C4-2B (cell line): ENCODE data around the gene FDX1.

Experiments
- ZFX ChIP-seq: fragments of 450-650 bp; IDR thresholded peaks from 2 replicates; pipeline ENCODE4 v1.6.1; 2017
- TF ChIP-seq, protein P1 (sequence below): fragments of 450-650 bp; conservative IDR thresholded peaks from 2 replicates; pipeline ENCODE4 v1.5.1; 2017; ENCODE audit warnings: mild to moderate bottlenecking

DNA sequence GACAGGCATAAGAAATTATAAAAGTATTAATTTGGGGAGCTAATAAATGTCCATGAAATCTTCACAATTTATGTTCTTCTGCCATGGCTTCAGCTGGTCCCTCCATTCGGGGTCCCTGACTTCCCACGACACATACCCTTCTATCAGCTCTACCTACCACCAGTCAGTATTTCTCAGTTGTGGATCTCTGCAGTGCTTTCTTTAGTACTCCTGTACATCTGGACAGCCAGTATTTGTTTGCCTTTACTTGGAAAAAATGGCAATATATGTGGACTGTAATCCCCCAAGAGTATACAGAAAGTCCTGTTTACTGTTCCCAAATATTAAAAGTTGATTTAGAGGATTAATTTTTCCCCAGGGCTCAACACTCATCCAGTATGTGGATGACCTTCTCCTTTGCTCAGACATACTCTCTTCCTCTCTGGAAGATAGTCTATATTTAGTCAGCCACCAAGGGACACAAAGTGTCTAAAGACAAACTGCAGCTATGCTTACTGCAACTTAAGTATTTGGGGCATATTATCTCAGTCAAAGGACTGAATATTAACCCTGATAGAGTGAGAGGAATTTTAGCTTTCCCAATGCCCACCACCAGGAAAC is 7.3 kb upstream of the FDX1 start:
- TF ChIP-seq, protein P1, sequence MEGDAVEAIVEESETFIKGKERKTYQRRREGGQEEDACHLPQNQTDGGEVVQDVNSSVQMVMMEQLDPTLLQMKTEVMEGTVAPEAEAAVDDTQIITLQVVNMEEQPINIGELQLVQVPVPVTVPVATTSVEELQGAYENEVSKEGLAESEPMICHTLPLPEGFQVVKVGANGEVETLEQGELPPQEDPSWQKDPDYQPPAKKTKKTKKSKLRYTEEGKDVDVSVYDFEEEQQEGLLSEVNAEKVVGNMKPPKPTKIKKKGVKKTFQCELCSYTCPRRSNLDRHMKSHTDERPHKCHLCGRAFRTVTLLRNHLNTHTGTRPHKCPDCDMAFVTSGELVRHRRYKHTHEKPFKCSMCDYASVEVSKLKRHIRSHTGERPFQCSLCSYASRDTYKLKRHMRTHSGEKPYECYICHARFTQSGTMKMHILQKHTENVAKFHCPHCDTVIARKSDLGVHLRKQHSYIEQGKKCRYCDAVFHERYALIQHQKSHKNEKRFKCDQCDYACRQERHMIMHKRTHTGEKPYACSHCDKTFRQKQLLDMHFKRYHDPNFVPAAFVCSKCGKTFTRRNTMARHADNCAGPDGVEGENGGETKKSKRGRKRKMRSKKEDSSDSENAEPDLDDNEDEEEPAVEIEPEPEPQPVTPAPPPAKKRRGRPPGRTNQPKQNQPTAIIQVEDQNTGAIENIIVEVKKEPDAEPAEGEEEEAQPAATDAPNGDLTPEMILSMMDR, result no peak
- no peak for TF ChIP-seq ZFX
